Activated CD8-positive, alpha-beta memory T cell treated with anti-CD3 and anti-CD28 coated beads, Interleukin-2, amount 50 U/mL, for 1 hour (primary cell): ENCODE data around the gene PRTG.
"Not testable (repeated sequence)": the region's sequence is repeated elsewhere in the genome, so short reads cannot be mapped to it uniquely, and the experiment has no call there.

Experiments used
- DNase-seq: peaks from one replicate; pipeline ENCODE4 v3.0.0-alpha.2; 2020; ENCODE audit errors: extremely low read depth

PRTG gene

GRCh38 chr15:55696221-55696620, 46.7 kb downstream of the PRTG start:
- no peak for DNase-seq

DNA sequence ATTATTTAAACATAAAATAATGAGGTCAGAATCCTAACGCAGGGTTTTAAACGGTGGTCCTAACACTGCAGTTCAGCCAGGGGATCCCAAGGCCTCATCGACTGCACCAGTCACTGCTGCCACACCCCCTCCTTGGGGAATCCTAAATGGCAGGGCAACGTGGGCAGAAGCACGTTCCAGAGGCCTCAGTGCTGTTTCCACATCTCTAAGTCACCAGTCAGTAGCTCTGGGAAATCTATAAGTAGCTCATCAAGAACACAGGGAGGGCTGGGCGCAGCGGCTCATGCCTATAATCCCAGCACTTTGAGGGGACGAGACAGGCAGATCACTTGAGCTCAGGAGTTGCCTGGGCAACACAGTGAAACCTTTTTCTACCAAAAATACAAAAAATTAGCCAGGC, 47.5 kb downstream of the PRTG start:
- no peak for DNase-seq

GRCh38 chr15:55694652-55695150, 48.3 kb downstream of the PRTG start:
- DNase-seq: no peak

GRCh38 chr15:55693116-55693515, 49.8 kb downstream of the PRTG start:
- DNase-seq: not testable (repeated sequence)

- no peak for DNase-seq
Measured at GRCh38 chr15:55687792-55688191, 55.2 kb downstream of the PRTG start.

GRCh38 chr15:55685286-55685685, 57.7 kb downstream of the PRTG start:
- DNase-seq: no peak

DNA sequence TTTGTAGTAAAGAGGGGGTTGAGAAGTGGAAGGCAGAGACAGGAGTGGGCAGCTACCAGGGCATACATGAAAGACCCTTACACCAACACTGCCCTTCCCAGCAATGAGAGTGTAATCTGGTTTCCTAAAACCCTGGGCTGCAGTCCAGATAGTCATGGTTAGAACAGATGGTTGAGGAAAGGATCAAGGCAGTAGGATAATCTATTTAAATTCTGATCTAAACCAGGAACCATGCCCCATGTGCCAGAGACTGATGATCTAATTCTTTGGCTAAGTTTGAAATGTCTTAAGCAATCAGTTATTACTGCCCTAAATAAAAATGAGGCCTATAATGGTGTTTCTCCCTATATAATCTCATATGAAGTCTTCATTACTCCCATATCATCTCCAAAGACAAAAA, 59.6 kb downstream of the PRTG start:
- no peak for DNase-seq

GRCh38 chr15:55681631-55682030, 61.3 kb downstream of the PRTG start:
- DNase-seq: no peak

GRCh38 chr15:55676507-55676906, 66.4 kb downstream of the PRTG start:
- DNase-seq: no peak

DNA sequence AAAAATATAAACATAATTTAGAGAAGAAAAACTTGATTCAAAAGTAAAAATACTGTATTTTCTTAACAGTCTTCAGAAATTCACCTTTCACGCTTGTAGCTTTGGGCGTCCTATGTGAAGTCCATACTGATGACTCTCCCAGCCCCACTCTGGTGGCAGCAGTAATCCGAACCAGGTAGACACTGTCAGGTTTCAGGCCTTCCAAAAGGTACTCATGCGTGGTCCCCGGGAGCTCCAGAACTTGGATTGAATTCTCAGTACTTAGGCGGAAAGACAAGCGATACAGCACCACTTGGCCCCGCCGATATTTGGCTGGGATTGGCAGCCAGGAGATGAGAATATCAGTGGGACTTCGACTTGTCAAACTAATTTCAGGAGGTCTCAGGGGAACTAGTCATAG, 69.7 kb downstream of the PRTG start:
- no peak for DNase-seq

DNA sequence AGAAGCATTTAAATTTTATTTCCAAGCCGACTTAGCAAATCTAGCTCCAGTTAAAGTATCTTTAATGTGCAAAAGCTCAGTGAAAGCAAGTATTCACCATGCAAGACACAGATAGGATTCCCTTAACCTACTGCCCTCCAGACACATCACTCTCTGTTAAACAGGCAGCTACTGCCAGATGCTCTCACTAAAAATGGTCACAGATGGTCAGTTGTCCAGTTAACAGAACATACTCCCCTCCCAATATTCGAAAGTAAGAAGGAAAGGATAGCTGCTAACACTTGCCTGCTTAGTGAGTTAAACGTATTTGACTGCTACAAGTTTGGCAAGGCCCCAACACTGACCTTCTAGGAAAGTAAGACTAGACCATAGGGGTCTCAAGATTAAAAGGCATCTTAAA, 73.7 kb downstream of the PRTG start:
- no peak for DNase-seq

- DNase-seq: no peak
Measured at GRCh38 chr15:55665605-55666227, 77.2 kb downstream of the PRTG start.

- no peak for DNase-seq
Measured at GRCh38 chr15:55661428-55661827, 81.5 kb downstream of the PRTG start.

DNA sequence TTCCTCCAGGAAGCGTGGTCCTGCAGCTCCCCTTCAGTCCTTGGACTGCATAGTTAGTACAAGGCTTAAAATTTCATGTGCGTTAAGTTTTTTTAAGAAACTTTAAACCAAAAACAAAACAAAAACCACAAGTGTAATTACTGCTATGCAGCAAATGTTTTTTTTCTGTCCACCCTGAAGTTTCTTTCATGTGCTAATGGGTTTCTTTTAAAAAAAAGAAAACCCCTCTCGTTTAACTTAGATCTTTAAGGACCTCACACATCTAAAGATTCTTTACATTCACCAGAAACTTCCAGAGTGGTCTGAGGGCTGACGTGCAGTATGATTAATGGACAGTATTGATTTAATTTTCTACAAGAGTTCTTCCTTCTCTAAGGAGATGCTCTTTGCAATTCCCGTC, 82.8 kb downstream of the PRTG start:
- DNase-seq: no peak

DNA sequence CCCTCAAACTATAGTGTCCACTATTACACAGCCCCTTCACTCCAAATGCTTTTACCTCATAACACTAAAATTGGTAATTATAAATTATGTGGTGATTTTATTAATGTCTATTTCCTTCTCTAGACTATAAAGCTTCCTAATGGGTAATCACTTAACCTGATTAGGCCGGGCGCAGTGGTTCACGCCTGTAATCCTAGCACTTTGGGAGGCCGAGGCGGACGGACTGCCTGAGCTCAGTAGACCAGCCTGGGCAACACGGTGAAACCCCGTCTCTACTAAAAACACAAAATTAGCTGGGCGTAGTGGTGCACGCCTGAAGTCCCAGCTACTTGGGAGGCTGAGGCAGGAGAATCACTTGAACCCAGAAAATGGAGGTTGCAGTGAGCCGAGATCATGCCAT, 83.5 kb downstream of the PRTG start:
- DNase-seq: no peak

- no peak for DNase-seq
Measured at GRCh38 chr15:55658886-55659285, 84.1 kb downstream of the PRTG start.

GRCh38 chr15:55654561-55655031, 88.4 kb downstream of the PRTG start:
- no peak for DNase-seq

DNA sequence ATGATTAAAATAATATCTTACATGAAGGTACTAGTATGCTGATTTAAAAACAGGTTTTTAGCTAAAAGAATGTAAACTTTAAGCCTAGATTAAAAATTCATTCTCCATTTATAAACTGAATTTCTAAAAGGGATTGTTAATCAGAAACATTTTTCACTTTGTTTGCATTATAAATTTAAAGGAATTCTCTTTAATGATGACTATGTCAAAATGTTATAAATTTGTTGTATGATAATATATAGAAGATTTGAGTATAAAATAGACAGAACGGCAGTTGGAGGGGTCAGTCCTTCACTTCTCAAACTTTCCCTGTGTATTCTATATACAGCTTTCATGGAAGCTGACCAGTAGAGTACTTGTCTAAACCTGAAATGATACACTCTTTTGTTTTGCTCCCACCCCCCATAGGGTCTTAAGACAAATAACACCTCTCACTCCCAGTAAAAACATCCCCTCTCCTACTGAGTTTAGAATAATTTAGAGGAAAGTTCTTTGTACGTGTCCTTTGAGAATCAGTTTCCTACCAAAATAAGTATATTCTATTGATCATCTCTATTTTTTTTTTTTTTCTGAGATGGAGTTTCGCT, 90.0 kb downstream of the PRTG start:
- DNase-seq: no peak

GRCh38 chr15:55652359-55652758, 90.6 kb downstream of the PRTG start:
- DNase-seq: no peak

DNA sequence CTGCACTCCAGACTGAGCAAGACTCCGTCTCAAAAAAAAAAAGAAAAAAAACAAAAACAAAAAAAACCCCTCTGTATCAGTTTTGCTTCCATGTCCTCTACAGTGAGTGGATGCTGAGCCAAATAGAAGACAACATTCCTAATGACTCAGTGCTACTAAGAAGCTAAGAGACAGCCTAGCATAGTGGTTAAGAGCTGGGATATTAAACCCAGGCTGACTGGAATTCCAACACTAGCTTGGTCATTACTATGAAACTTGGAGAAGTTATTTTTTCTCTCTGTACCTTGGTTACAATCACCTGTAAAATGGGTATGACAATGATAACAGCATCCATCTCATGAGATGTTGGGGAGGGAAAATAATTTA, 93.9 kb downstream of the PRTG start:
- DNase-seq: no peak

DNA sequence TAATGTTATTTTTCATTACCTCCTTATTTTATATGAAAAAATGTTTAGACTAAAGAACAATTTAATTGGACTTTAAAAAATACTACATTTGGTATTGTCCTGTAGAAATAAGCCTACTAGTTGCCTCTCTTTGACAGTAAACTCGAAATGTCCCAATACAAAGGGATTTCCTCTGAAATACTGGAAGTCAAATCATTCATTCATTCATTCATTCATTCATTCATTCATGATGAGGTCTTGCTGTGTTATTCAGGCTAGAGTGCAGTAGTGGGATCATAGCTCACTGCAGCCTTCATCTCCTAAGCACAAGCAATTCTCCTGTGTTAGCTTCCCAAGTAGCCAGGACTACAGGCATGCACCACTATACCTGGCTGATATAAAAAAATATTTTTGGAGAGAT, 104.2 kb downstream of the PRTG start:
- DNase-seq: no peak

- no peak for DNase-seq
Measured at GRCh38 chr15:55637086-55637485, 105.9 kb downstream of the PRTG start.

- DNase-seq: no peak
Measured at GRCh38 chr15:55633731-55634130, 109.2 kb downstream of the PRTG start.

GRCh38 chr15:55632434-55632833, 110.5 kb downstream of the PRTG start:
- no peak for DNase-seq
